Stimulated activated CD8-positive, alpha-beta memory T cell treated with anti-CD3 and anti-CD28 coated beads, Interleukin-12 subunit alpha, Interleukin-12 subunit beta, amount 100 ng/mL, for 24 hours (primary cell): ENCODE results near the gene OSER1.

Experiments
- DNase-seq: peaks from one replicate; pipeline ENCODE4 v3.0.0-alpha.2; 2020; ENCODE audit errors: extremely low read depth

OSER1 gene

DNA sequence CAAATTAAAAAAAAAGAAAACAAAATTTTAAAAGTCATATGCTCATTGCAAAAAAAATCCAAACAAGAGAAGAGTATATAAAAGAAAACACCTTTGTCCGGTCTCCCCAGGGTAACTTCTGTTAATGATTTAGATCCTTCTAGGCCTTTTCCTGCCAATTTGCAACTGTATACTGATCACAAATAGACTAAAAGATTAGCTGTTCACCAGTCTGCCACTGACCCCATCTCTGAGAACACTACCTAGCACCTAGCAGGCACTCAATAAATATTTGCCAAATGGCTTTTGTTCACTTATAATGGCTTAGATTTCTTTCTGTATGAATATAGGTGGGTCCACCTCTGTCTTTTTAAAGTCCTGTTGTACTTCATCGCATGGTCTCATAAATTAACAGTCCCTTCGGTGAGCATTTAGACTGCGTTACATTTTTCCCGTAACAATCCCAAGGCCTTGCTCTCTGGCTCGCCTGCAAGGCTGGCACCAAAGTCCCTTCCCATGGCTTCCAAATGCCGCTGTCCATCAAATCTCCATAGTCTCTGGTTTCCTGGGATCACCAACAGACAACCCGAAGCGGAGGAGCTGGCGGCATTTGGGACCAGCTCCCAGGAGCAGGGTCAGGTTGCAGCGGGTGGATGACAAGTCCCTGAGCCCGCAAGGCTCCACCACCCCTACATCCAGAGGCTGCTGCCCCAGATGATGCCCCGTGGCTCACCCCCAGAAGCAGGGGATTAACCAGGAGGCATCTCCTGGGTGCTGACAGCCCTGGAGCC lies 35.4 kb downstream of the OSER1 start:
- DNase-seq, result no peak

DNA sequence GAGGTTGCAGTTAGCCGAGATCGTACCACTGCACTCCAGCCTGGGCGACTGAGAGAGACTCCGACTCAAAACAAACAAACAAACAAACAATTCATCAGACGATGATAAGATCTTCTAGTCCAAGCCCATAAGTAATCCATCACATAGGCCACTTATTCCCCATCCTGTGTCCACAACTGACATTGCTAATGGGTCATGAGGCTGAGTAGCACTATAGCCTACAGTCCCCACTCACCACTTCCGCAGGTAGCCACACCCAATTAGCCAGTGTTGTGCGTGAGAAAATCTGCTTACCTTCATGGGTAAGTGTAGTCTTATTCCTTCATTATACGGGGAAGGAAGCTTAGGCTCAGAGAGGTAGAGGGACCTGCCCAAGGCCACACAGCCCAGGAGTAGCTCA lies 36.7 kb downstream of the OSER1 start:
- no peak for DNase-seq

DNA sequence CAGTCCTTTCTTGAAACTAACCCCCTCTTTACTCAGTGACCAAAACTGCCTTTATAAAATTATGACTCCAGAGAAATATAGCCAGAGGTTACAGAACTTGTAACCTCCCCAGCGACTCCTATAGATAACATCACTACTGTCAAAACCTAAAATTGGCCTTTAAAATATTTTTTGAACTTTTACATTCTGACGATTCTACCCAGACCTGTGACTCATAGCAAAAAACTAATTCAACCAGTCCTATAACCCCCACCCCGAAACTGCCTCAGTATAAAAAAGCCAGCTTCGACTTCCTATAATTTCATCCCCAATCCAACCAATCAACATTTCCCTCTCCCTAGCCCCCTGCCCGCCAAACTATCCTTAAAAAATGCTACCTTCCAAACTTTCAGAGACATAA lies 37.5 kb downstream of the OSER1 start:
- no peak for DNase-seq

DNA sequence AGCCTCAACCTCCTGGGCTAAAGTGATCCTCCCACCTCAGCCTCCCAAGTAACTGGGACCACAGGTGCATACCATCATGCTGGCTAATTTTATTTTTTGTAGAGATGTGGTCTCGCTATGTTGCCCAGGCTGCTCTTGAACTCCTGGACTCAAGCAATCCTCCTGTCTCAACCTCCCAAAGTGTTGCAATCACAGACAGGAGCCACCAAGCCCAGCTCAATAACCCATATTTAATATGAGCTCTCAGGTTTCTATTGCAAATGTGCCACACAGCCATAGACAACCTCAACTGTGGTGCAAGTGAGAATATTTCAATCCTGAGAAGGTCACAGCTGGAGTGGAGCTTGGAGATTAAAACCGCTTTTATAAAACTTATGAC lies 38.0 kb downstream of the OSER1 start:
- no peak for DNase-seq

DNA sequence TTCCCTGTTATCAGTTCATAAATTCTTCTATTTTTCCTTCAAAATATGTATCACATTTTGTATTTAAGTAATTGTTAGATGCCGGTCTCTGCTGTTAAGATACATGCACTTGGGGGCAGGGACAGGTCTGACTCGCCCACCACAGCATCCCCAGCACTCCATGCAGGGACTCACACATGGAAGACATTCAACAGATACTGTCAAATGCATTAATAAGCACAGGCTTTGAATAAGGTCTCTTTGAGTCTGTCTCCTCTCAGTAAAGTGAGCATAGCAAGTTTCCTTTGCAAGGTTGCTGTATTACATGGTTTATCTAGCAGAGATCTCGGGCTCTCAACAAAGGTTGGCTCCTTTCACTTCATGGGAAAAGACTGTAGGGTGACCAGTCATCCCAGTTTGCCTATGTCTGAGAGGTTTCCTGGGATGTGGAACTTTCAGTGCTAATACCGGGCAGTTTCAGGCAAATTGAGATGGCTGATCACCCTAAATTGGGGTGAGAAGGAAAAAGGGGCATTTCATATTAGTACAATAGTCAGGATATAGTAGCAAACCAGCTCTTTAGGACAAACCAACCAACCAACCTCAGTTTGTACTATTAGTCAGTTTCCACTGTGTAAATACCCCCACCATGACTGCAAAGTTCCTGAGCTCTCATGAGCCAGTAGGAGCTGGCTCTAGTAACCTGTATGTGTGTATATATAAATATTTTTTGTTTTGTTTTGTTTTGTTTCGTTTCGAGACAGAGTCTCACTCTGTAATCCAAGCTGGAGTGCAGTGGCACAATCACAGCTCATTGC lies 38.6 kb downstream of the OSER1 start:
- DNase-seq, result no peak

DNA sequence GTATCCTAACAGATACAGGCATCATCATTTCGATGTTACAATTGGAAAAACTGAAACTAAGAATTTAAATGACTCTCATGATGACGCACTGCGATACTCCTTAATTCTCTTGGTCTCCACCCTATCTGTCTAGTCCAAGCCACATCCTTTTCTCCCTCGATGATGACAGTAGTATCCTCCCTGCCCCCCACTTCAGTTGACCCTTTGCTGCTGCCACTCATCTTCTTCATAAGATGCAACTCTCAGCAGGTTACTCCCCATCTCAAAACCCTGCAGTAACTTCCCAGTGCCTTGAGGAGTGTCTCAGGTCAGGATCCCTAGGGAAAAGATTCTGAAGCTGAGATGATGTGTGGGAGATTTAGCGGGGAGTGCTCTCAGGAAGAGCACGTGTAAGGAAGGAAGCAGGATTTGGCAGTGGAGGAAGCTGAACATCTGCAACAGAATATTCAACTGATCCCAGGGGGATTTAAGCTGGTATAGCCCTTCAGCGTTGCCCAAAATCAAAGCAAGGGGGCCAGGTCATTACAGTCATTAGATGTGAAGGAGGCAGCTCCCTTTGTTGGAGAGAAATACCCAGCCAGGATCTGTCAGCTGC lies 39.7 kb downstream of the OSER1 start:
- no peak for DNase-seq

DNA sequence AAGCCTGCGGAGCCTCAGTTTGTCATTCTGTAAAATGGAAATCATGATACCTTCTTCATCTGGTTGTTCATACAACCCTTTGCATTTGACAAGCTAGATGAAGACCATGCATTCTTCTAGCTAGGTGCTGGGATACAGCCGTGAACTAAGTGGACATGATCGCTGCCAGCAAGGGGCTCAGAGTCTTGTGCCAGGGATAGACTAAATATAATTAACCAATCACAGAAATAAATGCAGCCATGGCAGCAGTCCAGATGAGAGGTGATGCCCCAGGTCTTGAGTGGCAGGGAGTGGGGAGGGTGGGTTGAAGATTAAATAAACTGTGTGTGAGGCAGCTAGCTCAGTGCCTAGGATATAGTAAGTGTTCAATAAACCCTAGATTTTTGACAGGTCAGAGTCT lies 42.8 kb downstream of the OSER1 start:
- DNase-seq, result no peak

DNA sequence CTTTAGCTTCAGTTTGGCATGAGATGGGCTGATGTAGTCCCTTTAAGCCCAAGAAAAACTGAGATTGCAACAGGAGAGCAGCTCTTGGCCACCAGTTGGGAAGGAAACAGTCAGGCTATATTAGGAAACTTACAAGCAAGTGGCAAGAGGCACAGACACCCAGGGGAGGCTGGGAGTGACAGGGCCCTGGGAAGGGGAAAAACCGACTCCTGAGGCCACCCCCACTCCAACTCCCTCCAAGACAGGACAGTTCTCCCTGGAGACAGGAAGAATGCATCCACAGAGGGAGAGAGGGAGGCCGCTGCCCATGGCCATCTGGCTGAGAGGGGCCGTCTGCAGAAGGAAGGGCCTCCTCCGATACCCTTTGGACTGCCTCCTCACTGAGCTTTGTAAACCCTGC lies 44.1 kb downstream of the OSER1 start:
- no peak for DNase-seq

DNA sequence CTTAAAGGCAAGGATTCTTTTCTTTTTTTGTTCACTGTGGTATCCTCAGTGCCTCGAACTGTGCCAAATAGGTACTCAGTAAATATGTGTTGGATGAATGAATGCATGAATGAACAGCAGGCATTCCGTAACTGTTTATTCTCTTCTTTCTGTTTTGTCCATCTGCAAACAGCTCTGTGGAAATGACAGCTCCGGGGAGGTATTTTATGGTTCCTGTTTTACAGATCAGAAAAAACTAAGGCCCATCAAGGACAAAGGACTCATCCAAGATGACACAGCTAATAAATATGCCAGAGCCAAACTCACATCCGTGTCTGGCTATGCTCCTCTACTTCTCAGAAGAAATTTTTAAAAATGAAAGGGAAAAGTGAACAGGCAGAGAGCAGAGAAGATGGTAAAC lies 44.6 kb downstream of the OSER1 start:
- no peak for DNase-seq

DNA sequence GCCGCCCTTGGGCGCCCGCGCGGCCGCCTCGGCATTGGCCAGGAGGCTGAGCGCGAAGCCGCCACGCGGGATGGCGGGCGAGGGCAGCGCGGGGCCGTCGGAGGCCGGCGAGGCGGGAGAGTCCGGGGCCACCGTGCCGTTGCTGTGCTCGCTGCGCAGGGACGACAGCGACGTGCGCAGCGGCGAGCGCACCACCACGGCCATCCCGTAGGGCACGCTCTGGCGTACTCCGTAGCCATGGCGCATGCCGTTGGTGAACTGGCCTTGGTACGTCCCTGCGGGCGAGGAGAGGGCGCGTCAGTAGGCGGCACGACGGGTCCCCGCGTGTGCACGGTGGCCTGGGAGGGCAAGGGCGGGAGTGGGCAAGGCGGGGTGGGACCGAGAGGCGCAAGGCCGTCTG lies 50.4 kb downstream of the OSER1 start:
- no peak for DNase-seq

DNA sequence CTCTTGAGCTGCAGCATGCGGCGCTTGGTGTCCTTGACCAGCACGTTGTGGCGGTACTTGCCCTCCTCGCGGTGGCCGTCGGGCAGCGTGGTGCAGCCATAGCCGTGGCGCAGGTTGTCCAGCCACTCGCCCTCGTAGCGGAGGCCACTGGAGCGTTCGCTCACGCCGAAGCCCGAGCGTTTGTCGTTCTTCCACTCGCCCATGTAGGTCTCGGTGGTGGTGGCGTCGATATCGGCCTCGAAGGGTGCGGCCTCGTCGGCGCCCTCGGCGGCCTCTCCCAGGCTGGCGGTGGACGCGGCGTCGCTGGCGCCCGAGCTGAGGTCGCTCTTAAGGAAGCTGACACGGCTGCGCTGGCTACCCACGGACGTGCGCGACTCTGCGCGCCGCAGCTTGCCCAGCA lies 50.9 kb downstream of the OSER1 start:
- DNase-seq, result no peak

DNA sequence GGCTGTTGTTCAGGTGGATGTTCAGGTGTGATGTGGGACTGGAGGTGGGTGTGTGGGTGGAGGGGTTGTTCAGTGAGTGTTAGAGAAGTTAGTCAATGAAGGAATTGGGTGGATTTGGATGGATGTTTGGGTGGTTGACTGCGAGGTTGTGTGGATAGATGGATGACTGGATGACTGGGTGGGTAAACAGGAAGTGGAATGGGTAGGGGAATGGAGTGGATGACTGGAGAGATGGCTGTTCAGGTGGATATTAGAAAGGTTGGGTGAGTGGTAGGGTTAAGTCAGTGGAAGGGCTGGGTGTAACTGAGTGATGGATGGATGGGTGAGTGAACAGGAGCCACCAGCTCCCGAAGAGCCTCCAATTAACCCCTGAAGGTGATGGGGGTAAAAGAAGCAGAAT lies 51.4 kb downstream of the OSER1 start:
- DNase-seq, result no peak

DNA sequence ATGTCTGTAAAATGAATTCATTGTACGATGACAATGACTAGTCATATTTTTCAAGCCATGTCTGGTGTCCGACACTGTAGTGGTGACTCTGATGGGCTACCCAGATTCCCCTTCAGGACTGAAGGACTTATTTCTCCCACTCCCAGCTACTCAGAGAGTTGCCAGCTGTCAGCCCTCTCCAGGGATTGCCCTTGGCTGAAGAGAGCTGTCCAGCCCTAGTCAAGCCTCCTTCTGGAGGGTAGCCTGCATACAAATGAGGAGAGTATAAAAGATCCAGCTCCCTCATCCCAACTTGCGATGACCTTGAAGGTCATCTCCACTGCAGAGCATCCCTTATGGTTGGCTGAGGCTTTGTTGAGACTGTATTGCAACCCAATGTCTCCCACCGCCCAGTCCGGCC lies 53.5 kb downstream of the OSER1 start:
- no peak for DNase-seq

DNA sequence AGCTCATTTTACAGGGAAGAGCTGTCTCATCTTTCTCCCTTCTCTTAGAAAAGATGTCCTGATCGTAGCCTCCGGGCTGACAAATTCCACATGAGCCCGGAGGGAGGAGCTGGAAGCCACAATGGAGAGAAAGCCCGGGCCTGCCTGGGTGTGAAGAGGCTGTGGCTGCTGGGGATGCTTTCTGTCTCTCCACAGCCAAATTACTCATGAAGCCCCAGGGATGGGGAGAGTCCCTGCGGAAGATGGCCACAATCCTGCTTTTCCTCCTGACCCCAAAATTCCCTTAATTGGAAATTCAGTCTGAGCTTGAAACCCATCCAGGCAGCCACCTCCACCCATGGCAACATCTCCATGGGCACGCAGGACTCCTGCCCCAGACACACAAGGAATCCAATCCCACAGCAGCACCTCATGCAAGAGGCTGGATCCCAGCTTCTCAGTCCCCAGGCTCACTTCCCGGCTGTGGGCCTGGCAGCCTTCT lies 56.0 kb downstream of the OSER1 start:
- DNase-seq, result no peak

DNA sequence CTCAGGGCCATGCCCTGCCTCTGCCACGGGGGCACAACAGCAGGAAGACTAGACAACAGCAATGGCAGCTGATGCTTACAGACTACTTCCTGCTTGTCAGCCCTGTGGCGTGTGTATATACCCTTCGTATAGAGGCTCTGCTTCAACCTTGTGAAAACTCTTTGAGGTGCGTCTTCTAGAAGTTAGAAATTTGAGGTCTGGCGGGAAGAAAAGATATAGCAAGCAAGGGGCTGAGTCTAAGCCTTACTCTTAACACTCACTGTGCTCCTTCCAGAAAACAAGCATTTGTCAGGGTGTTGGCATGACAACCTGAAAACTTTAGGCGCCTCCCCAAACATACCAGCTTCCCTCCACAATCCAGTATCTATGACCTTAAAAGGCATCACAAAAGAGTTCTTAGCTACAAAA lies 56.9 kb downstream of the OSER1 start:
- DNase-seq, result no peak

DNA sequence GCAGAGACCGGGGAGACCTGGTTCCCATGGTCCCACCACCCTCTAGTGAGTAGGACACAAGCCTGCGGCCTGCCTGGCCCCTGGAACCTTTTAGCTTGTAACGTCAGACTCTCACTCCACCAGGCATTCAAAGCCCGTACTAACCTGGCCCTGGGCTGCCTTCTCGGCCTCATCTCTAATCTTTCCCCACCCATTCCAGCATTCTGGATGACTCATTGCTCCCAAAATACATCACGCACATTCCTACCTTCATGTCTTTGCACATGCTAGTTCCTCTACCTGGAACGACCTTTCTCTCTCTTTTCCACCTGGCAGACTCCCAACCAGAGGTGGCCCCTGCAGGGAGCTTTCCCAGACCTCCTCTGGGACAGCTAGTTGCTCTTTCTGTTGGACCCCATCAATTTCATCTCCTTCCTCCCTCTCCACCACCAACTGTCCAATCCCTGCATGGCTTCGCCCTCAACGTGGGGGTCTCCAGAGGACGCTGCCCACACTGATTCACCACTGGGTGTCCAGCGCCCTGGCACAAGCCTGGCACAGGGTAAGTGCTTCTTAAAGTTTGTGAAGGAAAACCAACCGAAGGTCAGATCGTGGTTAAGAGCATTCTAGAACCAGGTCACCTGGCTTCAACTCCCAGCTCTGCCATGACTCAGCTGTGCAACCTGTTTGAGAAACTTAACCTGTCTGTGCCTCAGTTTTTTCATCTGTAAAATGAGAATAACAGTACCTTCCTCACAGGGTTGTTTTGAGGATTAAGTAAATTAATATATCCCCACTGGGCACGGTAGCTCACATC lies 58.8 kb downstream of the OSER1 start:
- DNase-seq, result no peak

DNA sequence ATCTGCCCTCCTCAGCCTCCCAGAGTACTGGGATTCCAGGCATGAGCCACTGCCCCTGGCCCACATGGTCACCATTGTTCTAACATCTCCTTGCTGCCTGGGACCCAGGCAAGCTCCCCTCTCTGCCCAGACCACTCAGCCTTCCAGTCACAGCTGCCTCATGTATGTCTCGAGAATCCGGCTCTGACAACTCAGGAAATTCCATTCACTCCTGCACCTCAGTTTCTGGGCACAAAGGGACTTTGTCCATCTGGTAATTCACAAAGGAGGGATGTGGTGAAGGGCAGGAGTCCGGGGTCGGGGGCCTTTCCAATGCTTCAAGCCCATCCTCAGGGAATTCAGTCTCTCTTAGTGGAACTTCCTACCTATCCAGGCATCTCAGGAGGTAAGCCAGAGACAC lies 64.3 kb downstream of the OSER1 start:
- no peak for DNase-seq
